Spleen (tissue), 7 donors: Measurements from ENCODE around the gene CHN1.

ENCODE experiments used
- CTCF ChIP-seq, 11 experiments: fragments of 200-600 bp in 7 of 11; fragments of 450-650 bp in 4 of 11; sonication (generic) in 4 of 11; IDR thresholded peaks in 8 of 11; conservative IDR thresholded peaks in 3 of 11; 1 replicate in 7 of 11; 2 replicates in 4 of 11; pipeline versions ENCODE4 v1.4.0 to v1.8.0; 2016 to 2021; ENCODE audit warnings: antibody characterized with exemption in 11 of 11, inconsistent platforms in 4 of 11, mild to moderate bottlenecking in 1 of 11
- POLR2A ChIP-seq, 3 donors: fragments of 450-650 bp; IDR thresholded peaks; one replicate each; pipeline ENCODE4 v1.5.1; 2017; ENCODE audit warnings: antibody characterized with exemption in 3 of 3, mild to moderate bottlenecking in 1 of 3
- POLR2AphosphoS5 ChIP-seq, 3 donors: sonication (generic); formaldehyde crosslinking; IDR thresholded peaks; one replicate each; pipeline ENCODE4 v1.5.1; 2017; ENCODE audit warnings: antibody characterized with exemption in 3 of 3
- donor health status: DM: no; HTN: no; CAD: no; lungs with moderate emphysema.
- donor health status: DM: no; HTN: no; CAD: no.
- donor health status: DM: no; HTN: no; CAD: no.

- TF ChIP-seq POLR2A (IDR thresholded peaks at IDR 0.05), result no peak
- TF ChIP-seq POLR2AphosphoS5 (IDR thresholded peaks at IDR 0.05), result no peak
- no peak for TF ChIP-seq CTCF (IDR thresholded peaks at IDR 0.05 in 8 of 11, conservative IDR thresholded peaks at IDR 0.05 in 3 of 11)
Observed at GRCh38 chr2:175002547-175003274, 2.5 kb downstream of the CHN1 start.
